PC-3 (cell line): ENCODE measurements around the gene SBSN. TPM values are rescaled to one million over a fixed set of nuclear protein-coding genes. Genes with fewer than 3 reads are reported as not detected.

Experiments
- ATAC-seq: fragments of 200-7000 bp; cut with Tn5 transposase; 2 replicates; pipeline ENCODE4 v1.9.1; 2020; ENCODE audit warnings: mild to moderate bottlenecking, moderate library complexity
- BruUV-seq: library from RNA; stranded (reverse); fragments of 400-500 nt; replicated peaks from 2 replicates; lab custom pipeline; 2021; lab: Mats Ljungman, UMichigan
- CTCF ChIA-PET: fragments of 300-600 bp; sonication (Branson Sonifier 250); formaldehyde crosslinking; loops from one replicate; lab custom pipeline; 2022; ENCODE audit warnings: antibody characterized with exemption; lab: Charles Lee
- POLR2A ChIA-PET: fragments of 300-600 bp; sonication (Branson Sonifier 250); formaldehyde crosslinking; loops from one replicate; lab custom pipeline; 2022; ENCODE audit warnings: antibody characterized with exemption; ENCODE audit not compliant: unreplicated experiment; lab: Charles Lee
- DNase-seq: peaks from one replicate; pipeline ENCODE4 v3.0.0-alpha.2; 2015
- H2AFZ ChIP-seq: fragments of 300-600 bp; sonication (generic); 2 replicates; pipeline ENCODE4 v1.6.0; 2016; ENCODE audit warnings: antibody characterized with exemption, low read length
- H3F3A ChIP-seq: fragments of 300-600 bp; sonication (generic); one replicate; pipeline ENCODE4 v1.6.0; 2017; ENCODE audit warnings: antibody characterized with exemption, low read length, control low read depth, mild to moderate bottlenecking; ENCODE audit not compliant: unreplicated experiment
- H3K27ac ChIP-seq: fragments of 300-600 bp; sonication (generic); 2 replicates; pipeline ENCODE4 v1.5.1; 2016; ENCODE audit warnings: mild to moderate bottlenecking, low read length
- H3K27me3 ChIP-seq: fragments of 300-600 bp; sonication (generic); 2 replicates; pipeline ENCODE4 v1.6.1; 2016; ENCODE audit warnings: low read length, mixed read lengths
- H3K36me3 ChIP-seq: fragments of 300-600 bp; sonication (generic); 2 replicates; pipeline ENCODE4 v1.6.1; 2016; ENCODE audit warnings: low read depth, mixed run types, low read length, mixed read lengths
- H3K4me1 ChIP-seq: fragments of 300-600 bp; sonication (generic); 2 replicates; pipeline ENCODE4 v1.5.1; 2016; ENCODE audit warnings: low read length; ENCODE audit not compliant: insufficient read depth
- H3K4me2 ChIP-seq: fragments of 300-600 bp; sonication (generic); 2 replicates; pipeline ENCODE4 v1.6.0; 2016; ENCODE audit warnings: low read length
- H3K4me3 ChIP-seq: fragments of 300-600 bp; sonication (generic); 2 replicates; pipeline ENCODE4 v1.5.1; 2016; ENCODE audit warnings: mild to moderate bottlenecking, low read length, mixed read lengths
- H3K79me2 ChIP-seq: fragments of 300-600 bp; sonication (generic); 2 replicates; pipeline ENCODE4 v1.6.1; 2017; ENCODE audit warnings: low read length, mixed read lengths
- H3K9ac ChIP-seq: fragments of 300-600 bp; sonication (generic); 2 replicates; pipeline ENCODE4 v1.6.0; 2016; ENCODE audit warnings: mild to moderate bottlenecking, low read length
- H3K9me2 ChIP-seq: fragments of 300-600 bp; sonication (generic); replicated peaks from 2 replicates; pipeline ENCODE4 v1.6.1; 2016; ENCODE audit warnings: mixed run types, low read length, mixed read lengths
- H3K9me3 ChIP-seq: fragments of 300-600 bp; sonication (generic); 2 replicates; pipeline ENCODE4 v1.6.1; 2016; ENCODE audit warnings: low read length, mixed read lengths
- H4K20me1 ChIP-seq: fragments of 300-600 bp; sonication (generic); 2 replicates; pipeline ENCODE4 v1.6.1; 2016; ENCODE audit warnings: low read length, mixed read lengths
- CTCF ChIP-seq: fragments of 300-600 bp; sonication (generic); conservative IDR thresholded peaks from 2 replicates; pipeline ENCODE4 v1.5.1; 2017; ENCODE audit warnings: antibody characterized with exemption, low read depth, mild to moderate bottlenecking, low read length
- EZH2 ChIP-seq: fragments of 300-600 bp; sonication (generic); IDR thresholded peaks from one replicate; pipeline ENCODE4 v1.6.1; 2017; ENCODE audit warnings: antibody characterized with exemption, mild to moderate bottlenecking, low read length; ENCODE audit not compliant: unreplicated experiment
- EZH2phosphoT487 ChIP-seq: fragments of 300-600 bp; sonication (generic); IDR thresholded peaks from 2 replicates; pipeline ENCODE4 v1.6.1; 2018; ENCODE audit warnings: mild to moderate bottlenecking, antibody characterized with exemption, low read length, borderline replicate concordance
- intact Hi-C: fragments of 100-400 bp; cut with micrococcal nuclease; formaldehyde crosslinking; loops from 2 replicates; pipeline ENCODE4 v1.9.0; 2023
- total RNA-seq: library from RNA; depleted of rRNA; stranded (reverse); fragments of >200 nt; gene quantifications from 2 replicates; pipeline ENCODE4 v1.2.3, GENCODE V29; 2014

The SBSN gene
- total RNA-seq, 1 experiment from 2014 or later: 0.26 TPM

GRCh38 chr19:35534803-35535480 is 6.8 kb upstream of the SBSN start:
- no peak for ATAC-seq
- no TSS peak for BruUV-seq

GRCh38 chr19:35533822-35534392 is 5.8 kb upstream of the SBSN start:
- Histone ChIP-seq H3K27ac (no peak overlapping the region), H3K4me1 (peaks cover 3% of the 10 kb centered on the region; the same call in 1 of the 2 replicates), H3K9ac (no peak overlapping the region), H3K79me2 (no peaks in the 10 kb centered on the region), H3K27me3 (no peaks in the 10 kb centered on the region), H2AFZ (no peak overlapping the region), H3K4me2 (no peak overlapping the region), H3F3A (no peaks in the 10 kb centered on the region), H3K36me3 (no peaks in the 10 kb centered on the region), H3K9me3 (no peaks in the 10 kb centered on the region), H4K20me1 (no peaks in the 10 kb centered on the region), H3K9me2 (no peaks in the 10 kb centered on the region), H3K4me3 (no peak overlapping the region)
- ATAC-seq (no peak), DNase-seq (no peak)
- ChIA-PET POLR2A (no interaction called here), CTCF (no interaction called here)
- TF ChIP-seq CTCF: no peak
- no peak for TF ChIP-seq EZH2phosphoT487
- no peak for TF ChIP-seq EZH2
- no TSS peak for BruUV-seq
- intact Hi-C loops: no loop called here

More at GRCh38 chr19:35534803-35535480, 6.8 kb upstream of the SBSN start:
- H3K9me3 ChIP-seq: no peaks in the 10 kb centered on the region
- DNase-seq: no peak
- H3K9me2 ChIP-seq: no peaks in the 10 kb centered on the region
- intact Hi-C loops: no loop called here
- H3K4me2 ChIP-seq: no peak overlapping the region
- H3K27ac ChIP-seq: no peak overlapping the region
- TF ChIP-seq CTCF (no peak), EZH2 (no peak), EZH2phosphoT487 (no peak)
- ChIA-PET POLR2A (interaction anchor here (0.5 kb wide), 1 partner anchor 9 kb away, joined by 3 read pairs; no protein-coding TSS in a partner anchor), CTCF (interaction anchor here (0.5 kb wide), 1 partner anchor 140 kb away, joined by 3 read pairs; no protein-coding TSS in a partner anchor)
- no peaks in the 10 kb centered on the region for H3F3A ChIP-seq
- H3K36me3 ChIP-seq: no peaks in the 10 kb centered on the region
- peaks cover 3% of the 10 kb centered on the region; the same call in 1 of the 2 replicates for H3K4me1 ChIP-seq
- no peaks in the 10 kb centered on the region for H4K20me1 ChIP-seq
- no peak overlapping the region for H3K4me3 ChIP-seq
- no peak overlapping the region for H2AFZ ChIP-seq
- no peaks in the 10 kb centered on the region for H3K79me2 ChIP-seq
- no peak overlapping the region for H3K9ac ChIP-seq
- H3K27me3 ChIP-seq: no peaks in the 10 kb centered on the region

GRCh38 chr19:35533201-35533821 is 5.2 kb upstream of the SBSN start, which contains the start of gene GAPDHS:
TSS of gene GAPDHS (plus strand) at chr19:35533456. CDS start at chr19:35533528, 72 bp downstream.
- H3K36me3 ChIP-seq: no peaks in the 10 kb centered on the region
- no peaks in the 10 kb centered on the region for H3K9me3 ChIP-seq
- H3K4me3 ChIP-seq: no peak within 1 kb of the TSS
- H3K27me3 ChIP-seq: no peaks in the 10 kb centered on the region
- no peaks in the 10 kb centered on the region for H3K9me2 ChIP-seq
- peaks cover 3% of the 10 kb centered on the region; the same call in 1 of the 2 replicates for H3K4me1 ChIP-seq
- no peak for TF ChIP-seq CTCF
- no peaks in the 10 kb centered on the region for H3K79me2 ChIP-seq
- H3K27ac ChIP-seq: no peak within 1 kb of the TSS
- H3F3A ChIP-seq: no peaks in the 10 kb centered on the region
- ChIA-PET POLR2A (no interaction called here), CTCF (no interaction called here)
- intact Hi-C loops: no loop called here
- no TSS peak for BruUV-seq
- no peaks in the 10 kb centered on the region for H4K20me1 ChIP-seq
- DNase-seq (no peak), ATAC-seq (no peak)
- no peak within 1 kb of the TSS for H2AFZ ChIP-seq
- no peak within 1 kb of the TSS for H3K4me2 ChIP-seq
- H3K9ac ChIP-seq: no peak within 1 kb of the TSS
